ENCODE results near the gene OGN. TPM values are rescaled to one million over a fixed set of nuclear protein-coding genes. Genes with fewer than 3 reads are reported as not detected.

The OGN gene
- total and polyA plus RNA-seq, 11 donors: 2.1 to 65.4 (median 9.6) TPM

DNA sequence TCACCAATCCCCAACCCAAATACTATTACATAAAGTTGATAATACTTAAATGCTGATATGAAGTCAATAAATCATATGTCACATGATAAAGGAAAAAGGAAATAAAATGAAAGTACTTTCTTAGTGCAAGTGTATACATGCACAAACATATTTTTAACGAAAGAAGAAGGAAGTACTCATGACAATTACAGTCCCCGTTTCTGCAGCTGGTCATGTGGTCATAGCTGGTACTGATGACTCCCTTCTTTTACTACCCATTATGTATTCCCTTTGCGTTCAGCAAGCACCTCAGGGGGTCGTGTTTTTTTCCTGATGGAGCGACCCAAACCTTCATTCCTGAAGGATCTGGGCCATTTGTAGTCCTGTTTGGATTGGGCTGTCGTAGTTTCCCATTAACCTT, 51.3 kb downstream of the OGN start:
- Histone ChIP-seq H3K27ac (peak overlapping the region in 2 of 12 donors; percentile 8 to 73), H3K27me3 (no peaks in the 10 kb centered on the region), H3K9me3 (peaks cover 0 to 41% (median 19%) of the 10 kb centered on the region in 12 donors), H3K4me1 (peaks cover 0 to 16% (median 1%) of the 10 kb centered on the region in 12 donors), H3K36me3 (peaks cover 0 to 6% (median 0%) of the 10 kb centered on the region in 9 donors), H3K4me3 (no peak overlapping the region)
- WGBS, 4 donors: 88 to 94% (median 92%) methylated on average over 6 of the region's 6 CpGs
- no peak for TF ChIP-seq POLR2A (IDR thresholded peaks at IDR 0.05)
- TF ChIP-seq, protein P1, sequence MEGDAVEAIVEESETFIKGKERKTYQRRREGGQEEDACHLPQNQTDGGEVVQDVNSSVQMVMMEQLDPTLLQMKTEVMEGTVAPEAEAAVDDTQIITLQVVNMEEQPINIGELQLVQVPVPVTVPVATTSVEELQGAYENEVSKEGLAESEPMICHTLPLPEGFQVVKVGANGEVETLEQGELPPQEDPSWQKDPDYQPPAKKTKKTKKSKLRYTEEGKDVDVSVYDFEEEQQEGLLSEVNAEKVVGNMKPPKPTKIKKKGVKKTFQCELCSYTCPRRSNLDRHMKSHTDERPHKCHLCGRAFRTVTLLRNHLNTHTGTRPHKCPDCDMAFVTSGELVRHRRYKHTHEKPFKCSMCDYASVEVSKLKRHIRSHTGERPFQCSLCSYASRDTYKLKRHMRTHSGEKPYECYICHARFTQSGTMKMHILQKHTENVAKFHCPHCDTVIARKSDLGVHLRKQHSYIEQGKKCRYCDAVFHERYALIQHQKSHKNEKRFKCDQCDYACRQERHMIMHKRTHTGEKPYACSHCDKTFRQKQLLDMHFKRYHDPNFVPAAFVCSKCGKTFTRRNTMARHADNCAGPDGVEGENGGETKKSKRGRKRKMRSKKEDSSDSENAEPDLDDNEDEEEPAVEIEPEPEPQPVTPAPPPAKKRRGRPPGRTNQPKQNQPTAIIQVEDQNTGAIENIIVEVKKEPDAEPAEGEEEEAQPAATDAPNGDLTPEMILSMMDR (IDR thresholded peaks at IDR 0.05): peak in 1 of 12 donors; percentile 10
- intact Hi-C loops (cut with DNase I): loop anchor here in 1 of 10 donors (5.0 kb wide), 1 partner anchor 69 kb away; the partner anchor contains the start of gene OMD
- ATAC-seq: no peak
- no peak for DNase-seq

DNA sequence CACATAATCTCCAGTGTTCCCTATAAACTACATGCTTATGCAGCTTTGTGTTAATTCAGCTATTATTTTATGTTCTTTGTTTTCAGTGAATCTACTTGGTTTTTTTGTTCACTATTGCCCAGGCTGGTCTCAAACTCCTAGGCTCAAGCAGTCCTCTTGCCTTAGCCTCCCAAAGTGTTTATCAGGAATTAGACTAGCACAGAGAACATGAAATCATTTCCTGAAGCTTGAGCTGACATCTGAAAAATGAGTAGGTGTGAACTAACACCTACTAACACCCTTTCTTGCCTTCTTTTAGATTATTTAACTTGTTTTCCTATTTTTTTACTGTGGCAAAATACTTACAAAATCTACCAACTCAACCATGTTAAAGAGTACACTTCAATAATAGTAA, 53.6 kb downstream of the OGN start:
- no peaks in the 10 kb centered on the region for H3K27me3 ChIP-seq
- intact Hi-C loops (cut with DNase I): loop anchor here in 1 of 10 donors (5.0 kb wide), 1 partner anchor 72 kb away; the partner anchor contains the start of gene OMD

DNA sequence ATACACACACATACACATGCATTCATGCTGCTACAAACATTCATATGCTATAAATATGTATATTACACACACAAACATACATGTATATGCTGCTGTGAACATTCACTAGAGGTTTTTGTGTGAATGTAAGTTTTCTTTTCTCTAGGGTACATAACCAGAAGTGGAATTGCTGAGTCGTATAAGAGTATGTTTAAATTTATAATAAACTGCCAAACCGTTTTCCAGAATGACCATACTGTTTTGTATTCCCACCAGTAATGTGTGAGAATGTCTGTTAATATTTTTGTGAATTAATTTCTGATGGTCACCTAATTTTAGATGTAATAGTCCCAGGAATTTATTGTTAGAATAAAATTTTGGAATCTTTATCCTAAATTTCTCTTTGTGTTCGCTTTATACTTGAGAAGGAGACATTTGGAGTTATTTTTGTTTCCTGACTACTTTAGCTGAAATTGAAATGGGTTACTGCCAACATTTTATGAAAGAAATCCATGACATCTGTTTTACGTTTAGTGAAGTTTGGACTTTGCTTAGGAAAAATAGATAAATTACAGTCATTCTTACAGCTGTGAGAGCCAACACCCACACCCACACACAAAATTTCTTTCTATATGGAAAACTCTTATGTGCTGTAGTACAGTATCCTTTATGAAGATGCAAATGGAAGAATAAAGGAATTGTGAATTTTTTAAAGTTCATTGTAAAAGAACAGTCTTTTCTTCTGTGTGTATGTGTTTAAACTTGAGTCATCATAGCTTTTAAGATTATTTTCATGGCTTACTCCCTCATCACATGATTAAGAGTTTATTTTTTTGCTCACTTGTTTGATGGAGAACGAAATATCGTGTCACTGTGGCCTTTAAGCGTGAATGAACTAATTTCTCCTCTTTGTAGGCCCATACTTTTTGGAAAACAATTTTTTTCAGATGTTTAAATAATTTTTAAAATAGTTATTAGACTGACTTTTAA, 54.3 kb downstream of the OGN start:
- Histone ChIP-seq H3K9me3 (peaks cover 0 to 14% (median 3%) of the 10 kb centered on the region in 12 donors), H3K4me1 (peaks cover 0 to 16% (median 1%) of the 10 kb centered on the region in 12 donors), H3K36me3 (no peaks in the 10 kb centered on the region), H3K27me3 (no peaks in the 10 kb centered on the region), H3K27ac (peak overlapping the region; percentile 10 to 86 (median 63)), H3K4me3 (peak overlapping the region in 1 of 12 donors; percentile 10)
- TF ChIP-seq, protein P1 (IDR thresholded peaks at IDR 0.05): no peak
- TF ChIP-seq POLR2A (IDR thresholded peaks at IDR 0.05): no peak
- ATAC-seq (peak in 3 of 4 donors; percentile 42 to 72 (median 65)), DNase-seq (no peak)
- intact Hi-C loops (cut with DNase I): loop anchor here in 6 of 10 donors (5.0 to 10.0 kb wide), 4 partner anchors 72 to 445 kb away; partner anchors contain the start of gene OMD (in 1 of the 6)
- WGBS, 4 donors: 68 to 74% (median 72%) methylated on average over 7 of the region's 7 CpGs

More for the DNA sequence above, 53.6 kb downstream of the OGN start:
- Histone ChIP-seq H3K4me1 (peaks cover 0 to 16% (median 1%) of the 10 kb centered on the region in 12 donors), H3K36me3 (no peaks in the 10 kb centered on the region), H3K9me3 (peaks cover 0 to 20% (median 7%) of the 10 kb centered on the region in 12 donors), H3K27ac (peak overlapping the region; percentile 10 to 86 (median 63)), H3K4me3 (no peak overlapping the region)
- no peak for TF ChIP-seq POLR2A (IDR thresholded peaks at IDR 0.05)
- TF ChIP-seq, protein P1 (IDR thresholded peaks at IDR 0.05): no peak
- DNase-seq (no peak), ATAC-seq (peak in 2 of 4 donors; percentile 42 to 44)

DNA sequence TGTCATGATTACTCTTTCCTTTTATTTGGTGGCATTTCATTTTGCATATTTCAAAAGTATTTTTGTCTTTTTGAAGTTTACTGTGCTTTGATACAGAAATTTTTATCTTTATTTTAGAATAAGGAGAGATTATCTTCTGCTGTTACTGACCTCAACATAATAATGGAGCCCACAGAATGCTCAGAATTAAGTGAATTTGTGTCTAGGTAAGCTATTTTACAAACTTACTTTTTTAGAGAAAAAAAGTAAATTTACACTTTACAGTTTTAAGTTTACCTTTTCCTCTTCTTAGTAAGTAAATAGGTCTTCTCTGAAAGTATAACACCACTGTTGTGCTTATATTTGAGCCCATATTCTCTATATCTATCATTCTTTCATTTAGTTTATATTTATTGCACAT, 58.8 kb downstream of the OGN start:
- H3K27ac ChIP-seq: no peak overlapping the region
- peaks cover 0 to 2% (median 0%) of the 10 kb centered on the region in 9 donors for H3K36me3 ChIP-seq
- peaks cover 0 to 18% (median under 1%) of the 10 kb centered on the region in 12 donors for H3K4me1 ChIP-seq
- intact Hi-C loops (cut with DNase I): loop anchor here in 5 of 10 donors (10.0 kb wide), 3 partner anchors 89 to 449 kb away; no protein-coding TSS in a partner anchor
- no peaks in the 10 kb centered on the region for H3K27me3 ChIP-seq
- DNase-seq (no peak), ATAC-seq (no peak)
- H3K9me3 ChIP-seq: no peaks in the 10 kb centered on the region
- TF ChIP-seq, protein P1 (IDR thresholded peaks at IDR 0.05): no peak
- no peak for TF ChIP-seq POLR2A (IDR thresholded peaks at IDR 0.05)
- no peak overlapping the region for H3K4me3 ChIP-seq
